ENCODE results near the gene DBI. TPM values are rescaled to one million over a fixed set of nuclear protein-coding genes. Genes with fewer than 3 reads are reported as not detected.

The DBI gene
- total RNA-seq, 3 donors from 2014 or later = 109 to 235 (median 221) TPM

GRCh38 chr2:119337749-119338148 is 29.0 kb upstream of the DBI start:
- H3K36me3 ChIP-seq (ENCODE audit: low read depth) = no peaks in the 10 kb centered on the region
- intact Hi-C loops (cut with DNase I, micrococcal nuclease) = no loop called here
- H3K4me3 ChIP-seq = no peak overlapping the region
- DNase-seq = no peak
- no peak for ATAC-seq
- TF ChIP-seq, protein P1, sequence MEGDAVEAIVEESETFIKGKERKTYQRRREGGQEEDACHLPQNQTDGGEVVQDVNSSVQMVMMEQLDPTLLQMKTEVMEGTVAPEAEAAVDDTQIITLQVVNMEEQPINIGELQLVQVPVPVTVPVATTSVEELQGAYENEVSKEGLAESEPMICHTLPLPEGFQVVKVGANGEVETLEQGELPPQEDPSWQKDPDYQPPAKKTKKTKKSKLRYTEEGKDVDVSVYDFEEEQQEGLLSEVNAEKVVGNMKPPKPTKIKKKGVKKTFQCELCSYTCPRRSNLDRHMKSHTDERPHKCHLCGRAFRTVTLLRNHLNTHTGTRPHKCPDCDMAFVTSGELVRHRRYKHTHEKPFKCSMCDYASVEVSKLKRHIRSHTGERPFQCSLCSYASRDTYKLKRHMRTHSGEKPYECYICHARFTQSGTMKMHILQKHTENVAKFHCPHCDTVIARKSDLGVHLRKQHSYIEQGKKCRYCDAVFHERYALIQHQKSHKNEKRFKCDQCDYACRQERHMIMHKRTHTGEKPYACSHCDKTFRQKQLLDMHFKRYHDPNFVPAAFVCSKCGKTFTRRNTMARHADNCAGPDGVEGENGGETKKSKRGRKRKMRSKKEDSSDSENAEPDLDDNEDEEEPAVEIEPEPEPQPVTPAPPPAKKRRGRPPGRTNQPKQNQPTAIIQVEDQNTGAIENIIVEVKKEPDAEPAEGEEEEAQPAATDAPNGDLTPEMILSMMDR (IDR thresholded peaks at IDR 0.05) = no peak
- no peaks in the 10 kb centered on the region for H3K9me3 ChIP-seq
- H3K4me1 ChIP-seq (ENCODE audit: low read depth) = no peaks in the 10 kb centered on the region

GRCh38 chr2:119338272-119338671 is 28.5 kb upstream of the DBI start:
- intact Hi-C loops (cut with DNase I, micrococcal nuclease) = no loop called here
- DNase-seq (no peak), ATAC-seq (no peak)
- TF ChIP-seq, protein P1 (IDR thresholded peaks at IDR 0.05) = no peak
- H3K9me3 ChIP-seq = no peaks in the 10 kb centered on the region
- H3K4me1 ChIP-seq (ENCODE audit: low read depth) = no peaks in the 10 kb centered on the region
- no peak overlapping the region for H3K4me3 ChIP-seq
- H3K36me3 ChIP-seq (ENCODE audit: low read depth) = no peaks in the 10 kb centered on the region

GRCh38 chr2:119338826-119339561 is 27.8 kb upstream of the DBI start:
- ATAC-seq (peak; percentile 89), DNase-seq (peak in 2 of 3 donors; percentile 47 to 65)
- Histone ChIP-seq H3K9me3 (no peaks in the 10 kb centered on the region), H3K36me3 (ENCODE audit: low read depth) (no peaks in the 10 kb centered on the region), H3K4me3 (no peak overlapping the region), H3K4me1 (ENCODE audit: low read depth) (no peaks in the 10 kb centered on the region)
- TF ChIP-seq, protein P1 (IDR thresholded peaks at IDR 0.05) = no peak
- intact Hi-C loops (cut with DNase I, micrococcal nuclease) = no loop called here

GRCh38 chr2:119339562-119339923 is 27.2 kb upstream of the DBI start:
- DNase-seq (no peak), ATAC-seq (no peak)
- intact Hi-C loops (cut with DNase I, micrococcal nuclease) = no loop called here
- TF ChIP-seq, protein P1 (IDR thresholded peaks at IDR 0.05) = no peak
- H3K4me1 ChIP-seq (ENCODE audit: low read depth) = no peaks in the 10 kb centered on the region
- no peak overlapping the region for H3K4me3 ChIP-seq
- no peaks in the 10 kb centered on the region for H3K36me3 ChIP-seq (ENCODE audit: low read depth)
- H3K9me3 ChIP-seq = no peaks in the 10 kb centered on the region

DNA sequence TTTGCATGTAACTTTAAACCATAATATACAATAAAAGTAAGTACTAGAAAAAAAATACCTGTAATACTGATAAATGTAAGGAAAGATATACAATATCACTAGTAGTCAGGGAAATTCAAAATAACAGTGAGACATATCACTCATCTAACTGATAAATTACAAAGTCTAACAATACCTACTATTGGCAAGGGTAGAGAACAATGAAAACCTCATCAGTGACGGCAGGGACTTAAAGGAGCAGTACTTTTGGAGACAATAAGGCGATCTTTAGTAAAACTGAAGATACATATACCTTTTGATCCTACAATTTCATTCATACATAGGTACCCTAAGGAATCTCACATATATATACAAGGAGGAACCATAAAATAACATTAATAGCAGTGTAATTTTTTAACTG is 25.1 kb upstream of the DBI start:
- no peak for ATAC-seq
- Histone ChIP-seq H3K4me3 (no peak overlapping the region), H3K9me3 (no peaks in the 10 kb centered on the region), H3K4me1 (ENCODE audit: low read depth) (no peaks in the 10 kb centered on the region), H3K36me3 (ENCODE audit: low read depth) (no peaks in the 10 kb centered on the region)
- no peak for DNase-seq
- TF ChIP-seq, protein P1 (IDR thresholded peaks at IDR 0.05) = no peak
- intact Hi-C loops (cut with DNase I, micrococcal nuclease) = no loop called here

Measured in mucosa of descending colon (tissue), 3 donors.